ENCODE data around the gene KRT85.
"Not testable (repeated sequence)": the region's sequence is repeated elsewhere in the genome, so short reads cannot be mapped to it uniquely, and the experiment has no call there.

- not testable (repeated sequence) for TF ChIP-seq SPI1 (IDR thresholded peaks at IDR 0.05; ENCODE audit: low read depth, low read length); POLR2AphosphoS5 (IDR thresholded peaks at IDR 0.05; ENCODE audit: low read depth, low read length); POLR2A (IDR thresholded peaks at IDR 0.05; ENCODE audit: low read depth, low read length); TAF1 (IDR thresholded peaks at IDR 0.05; ENCODE audit: low read depth, low read length); PAX5 (IDR thresholded peaks at IDR 0.05; ENCODE audit: insufficient read depth, low read length, severe bottlenecking)
Observed at GRCh38 chr12:52345041-52345440, 22.2 kb downstream of the KRT85 start.
